Osteocyte (in vitro differentiated cells): ENCODE data around the gene MAMDC2. TPM values are rescaled to one million over a fixed set of nuclear protein-coding genes. Genes with fewer than 3 reads are reported as not detected.

Experiments used
- DNase-seq: peaks from one replicate; pipeline ENCODE4 v3.0.0; 2021; ENCODE audit warnings: mixed read lengths; ENCODE audit not compliant: unreplicated experiment; ENCODE audit errors: extremely low spot score
- H3K27ac Mint-ChIP-seq: one replicate; pipeline ENCODE4 v1.8.0; 2021; ENCODE audit warnings: mild to moderate bottlenecking, mixed read lengths; ENCODE audit not compliant: unreplicated experiment
- H3K27me3 Mint-ChIP-seq: one replicate; pipeline ENCODE4 v1.8.0; 2021; ENCODE audit warnings: mixed read lengths; ENCODE audit not compliant: unreplicated experiment
- H3K36me3 Mint-ChIP-seq: one replicate; pipeline ENCODE4 v1.8.0; 2021; ENCODE audit warnings: mixed read lengths; ENCODE audit not compliant: unreplicated experiment
- H3K4me1 Mint-ChIP-seq: one replicate; pipeline ENCODE4 v1.8.0; 2021; ENCODE audit warnings: mixed read lengths; ENCODE audit not compliant: unreplicated experiment
- H3K4me3 Mint-ChIP-seq: one replicate; pipeline ENCODE4 v1.8.0; 2021; ENCODE audit warnings: mild to moderate bottlenecking, moderate library complexity, mixed read lengths; ENCODE audit not compliant: unreplicated experiment
- H3K9me3 Mint-ChIP-seq: one replicate; pipeline ENCODE4 v1.8.0; 2021; ENCODE audit warnings: mixed read lengths; ENCODE audit not compliant: unreplicated experiment
- CTCF ChIP-seq: fragments of 200-600 bp; sonication (generic); IDR thresholded peaks from 2 replicates; pipeline ENCODE4 v1.5.0; 2021; ENCODE audit warnings: antibody characterized with exemption, mild to moderate bottlenecking, moderate library complexity
- total RNA-seq: library from RNA; stranded (reverse); gene quantifications from 2 replicates; pipeline ENCODE4 v1.2.1, GENCODE V29; 2021

MAMDC2 gene
- total RNA-seq, 1 donor from 2014 or later: 11.3 TPM

GRCh38 chr9:70169222-70169621 is 125.6 kb downstream of the MAMDC2 start:
- Mint-ChIP-seq H3K4me3 (no peak overlapping the region), H3K4me1 (peaks cover 8% of the 10 kb centered on the region)

DNA sequence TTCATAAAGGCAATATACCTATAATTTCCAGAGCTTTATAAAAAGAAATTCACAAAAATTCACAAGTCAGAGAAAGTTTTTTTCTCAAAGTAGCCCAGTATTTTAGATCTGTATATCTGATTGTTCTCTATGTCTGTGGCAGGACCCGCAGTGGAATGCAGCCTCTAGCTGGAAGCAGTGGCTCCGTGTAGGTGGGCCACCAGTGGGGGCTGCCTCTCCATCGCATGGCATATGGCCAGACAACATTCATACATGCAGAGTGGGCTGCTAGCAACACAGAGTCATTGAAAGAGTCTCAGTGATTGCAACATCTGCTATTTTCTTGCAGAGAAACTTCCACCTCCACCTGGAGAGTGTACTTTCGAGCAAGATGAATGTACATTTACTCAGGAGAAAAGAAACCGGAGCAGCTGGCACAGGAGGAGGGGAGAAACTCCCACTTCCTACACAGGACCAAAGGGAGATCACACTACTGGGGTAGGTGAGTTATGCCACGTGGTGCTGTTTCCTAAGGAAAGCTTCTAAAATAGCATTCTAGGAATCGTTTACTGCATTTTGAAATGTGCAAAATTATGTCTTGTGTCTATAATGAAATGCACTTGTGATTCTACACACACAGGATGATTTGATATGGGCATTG is 126.6 kb downstream of the MAMDC2 start:
- TF ChIP-seq CTCF: no peak
- peaks cover 3% of the 10 kb centered on the region for H3K4me1 Mint-ChIP-seq
- no peaks in the 10 kb centered on the region for H3K9me3 Mint-ChIP-seq
- no peak overlapping the region for H3K27ac Mint-ChIP-seq
- no peak for DNase-seq
- no peaks in the 10 kb centered on the region for H3K27me3 Mint-ChIP-seq
- peaks cover 25% of the 10 kb centered on the region for H3K36me3 Mint-ChIP-seq
- H3K4me3 Mint-ChIP-seq: no peak overlapping the region

More at GRCh38 chr9:70169222-70169621, 125.6 kb downstream of the MAMDC2 start:
- Mint-ChIP-seq H3K27me3 (no peaks in the 10 kb centered on the region), H3K27ac (no peak overlapping the region), H3K9me3 (no peaks in the 10 kb centered on the region), H3K36me3 (peaks cover 21% of the 10 kb centered on the region)
- no peak for DNase-seq
- TF ChIP-seq CTCF: no peak

DNA sequence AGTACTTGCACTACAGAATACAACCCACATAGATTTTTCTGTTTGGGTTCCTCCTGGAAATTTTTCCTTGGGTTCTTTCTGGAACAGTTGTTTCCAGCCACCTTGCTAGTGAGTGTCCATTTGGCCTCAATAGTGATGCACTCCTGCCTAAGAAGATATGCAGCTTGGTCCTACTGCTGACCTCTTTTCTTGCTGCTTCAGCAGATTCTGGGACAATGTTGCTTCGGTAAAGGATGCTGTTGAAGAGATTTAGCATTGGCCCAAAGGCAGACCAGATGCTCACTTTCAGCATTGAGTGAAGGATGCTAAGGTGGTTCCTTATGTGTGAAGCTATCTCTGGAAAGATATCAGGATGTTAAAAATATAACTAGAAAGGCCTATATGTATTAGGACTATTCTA is 128.9 kb downstream of the MAMDC2 start:
- Mint-ChIP-seq H3K9me3 (no peaks in the 10 kb centered on the region), H3K27me3 (no peaks in the 10 kb centered on the region), H3K4me1 (peaks cover 1% of the 10 kb centered on the region), H3K27ac (no peak overlapping the region), H3K36me3 (peaks cover 25% of the 10 kb centered on the region), H3K4me3 (no peak overlapping the region)
- DNase-seq: no peak
- no peak for TF ChIP-seq CTCF

DNA sequence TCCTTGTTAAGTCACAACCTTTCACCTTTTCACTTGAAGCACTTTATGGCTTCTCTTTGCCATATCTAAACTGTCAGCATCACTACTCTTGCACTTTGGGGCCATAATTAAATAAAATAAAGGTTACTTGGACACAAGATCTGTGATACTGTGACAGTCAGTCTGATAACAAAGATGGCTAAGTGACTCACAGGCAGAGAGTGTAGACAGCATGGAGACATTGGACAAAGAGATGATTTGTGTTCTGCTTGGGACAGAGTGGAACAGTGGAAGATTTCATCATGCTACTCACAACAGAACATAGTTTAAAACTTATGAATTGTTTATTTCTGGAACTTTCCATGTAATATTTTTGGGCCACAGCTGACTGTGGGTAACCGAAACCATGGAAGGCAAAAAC is 133.5 kb downstream of the MAMDC2 start:
- no peaks in the 10 kb centered on the region for H3K27me3 Mint-ChIP-seq
- peaks cover 33% of the 10 kb centered on the region for H3K36me3 Mint-ChIP-seq
- H3K27ac Mint-ChIP-seq: no peak overlapping the region
- H3K4me1 Mint-ChIP-seq: no peaks in the 10 kb centered on the region
- H3K9me3 Mint-ChIP-seq: peaks cover 21% of the 10 kb centered on the region
- no peak for TF ChIP-seq CTCF
- no peak for DNase-seq
- no peak overlapping the region for H3K4me3 Mint-ChIP-seq

DNA sequence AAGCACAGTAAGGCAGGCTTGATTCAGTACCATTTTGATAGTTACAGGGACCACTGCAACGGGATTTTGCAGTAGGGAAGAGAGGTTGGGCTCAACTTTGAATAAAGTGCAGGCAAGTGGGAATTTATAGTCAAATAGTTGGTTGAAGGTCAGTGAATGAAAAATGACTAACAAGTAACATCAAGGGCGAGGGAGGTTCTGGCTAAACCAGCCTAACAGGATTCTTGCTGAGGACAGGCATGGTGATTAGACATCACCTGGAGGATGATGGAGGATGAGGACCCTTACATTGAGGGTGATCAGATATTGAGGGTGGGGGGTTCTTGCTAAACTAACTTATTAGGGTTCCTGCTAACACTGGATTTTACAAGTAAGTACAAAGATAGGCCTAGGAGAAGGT is 149.1 kb downstream of the MAMDC2 start:
- TF ChIP-seq CTCF: no peak
- H3K4me1 Mint-ChIP-seq: no peaks in the 10 kb centered on the region
- DNase-seq: no peak
- no peak overlapping the region for H3K4me3 Mint-ChIP-seq
- no peak overlapping the region for H3K27ac Mint-ChIP-seq
- peaks cover 27% of the 10 kb centered on the region for H3K36me3 Mint-ChIP-seq
- H3K9me3 Mint-ChIP-seq: peaks cover 11% of the 10 kb centered on the region
- H3K27me3 Mint-ChIP-seq: no peaks in the 10 kb centered on the region
